Stomach (tissue), 4 donors: ENCODE measurements around the gene SLC1A5.

Experiments used
- POLR2A ChIP-seq, 4 donors: fragments of 450-650 bp; IDR thresholded peaks; one replicate each; pipeline ENCODE4 v1.6.1; 2016; ENCODE audit warnings: antibody characterized with exemption in 4 of 4, control low read depth in 2 of 4, mild to moderate bottlenecking in 1 of 4, moderate library complexity in 1 of 4
- TF ChIP-seq, protein P1 (sequence below), 7 experiments: fragments of 450-650 bp in 4 of 7; fragments of 200-600 bp in 3 of 7; sonication (generic) in 3 of 7; IDR thresholded peaks; one replicate each; pipeline ENCODE4 v1.5.1; 2016 to 2019; ENCODE audit warnings: antibody characterized with exemption in 7 of 7, control low read depth in 2 of 7, mild to moderate bottlenecking in 1 of 7

GRCh38 chr19:46791944-46792343 is 3.5 kb upstream of the SLC1A5 start:
- TF ChIP-seq POLR2A (IDR thresholded peaks at IDR 0.05), result no peak
- TF ChIP-seq, protein P1, sequence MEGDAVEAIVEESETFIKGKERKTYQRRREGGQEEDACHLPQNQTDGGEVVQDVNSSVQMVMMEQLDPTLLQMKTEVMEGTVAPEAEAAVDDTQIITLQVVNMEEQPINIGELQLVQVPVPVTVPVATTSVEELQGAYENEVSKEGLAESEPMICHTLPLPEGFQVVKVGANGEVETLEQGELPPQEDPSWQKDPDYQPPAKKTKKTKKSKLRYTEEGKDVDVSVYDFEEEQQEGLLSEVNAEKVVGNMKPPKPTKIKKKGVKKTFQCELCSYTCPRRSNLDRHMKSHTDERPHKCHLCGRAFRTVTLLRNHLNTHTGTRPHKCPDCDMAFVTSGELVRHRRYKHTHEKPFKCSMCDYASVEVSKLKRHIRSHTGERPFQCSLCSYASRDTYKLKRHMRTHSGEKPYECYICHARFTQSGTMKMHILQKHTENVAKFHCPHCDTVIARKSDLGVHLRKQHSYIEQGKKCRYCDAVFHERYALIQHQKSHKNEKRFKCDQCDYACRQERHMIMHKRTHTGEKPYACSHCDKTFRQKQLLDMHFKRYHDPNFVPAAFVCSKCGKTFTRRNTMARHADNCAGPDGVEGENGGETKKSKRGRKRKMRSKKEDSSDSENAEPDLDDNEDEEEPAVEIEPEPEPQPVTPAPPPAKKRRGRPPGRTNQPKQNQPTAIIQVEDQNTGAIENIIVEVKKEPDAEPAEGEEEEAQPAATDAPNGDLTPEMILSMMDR (IDR thresholded peaks at IDR 0.05), result no peak
